ENCODE results near the gene MDM1. TPM values are rescaled to one million over a fixed set of nuclear protein-coding genes. Genes with fewer than 3 reads are reported as not detected.
A peak's percentile ranks its signal among the peaks of the same experiment; 100 is the strongest.

MDM1 gene
- polyA plus RNA-seq, 3 donors: 6.7 to 10.9 (median 10.3) TPM

- DNase-seq: no peak
- Histone ChIP-seq H3K9ac (ENCODE audit: insufficient read depth, low read length, poor library complexity, severe bottlenecking) (no peak overlapping the region), H3K4me3 (replicated peaks in 1 of 3; ENCODE audit: low read depth in 2 of 3, low read length in 3 of 3) (no peak overlapping the region), H3K27ac (ENCODE audit: low read depth in 1 of 2, low read length in 2 of 2) (no peak overlapping the region), H2AFZ (ENCODE audit: insufficient read depth, low read depth, low read length, poor library complexity, severe bottlenecking) (no peak overlapping the region), H3K36me3 (replicated peaks in 1 of 2; ENCODE audit: control insufficient read depth in 1 of 2, insufficient read depth in 2 of 2, low read length in 2 of 2) (no peaks in the 10 kb centered on the region), H3K79me2 (ENCODE audit: insufficient read depth, low read length) (no peaks in the 10 kb centered on the region), H4K20me1 (ENCODE audit: insufficient read depth, low read length) (no peaks in the 10 kb centered on the region), H3K4me1 (ENCODE audit: control insufficient read depth in 1 of 2, insufficient read depth in 2 of 2, low read length in 2 of 2) (peaks cover 19 to 22% of the 10 kb centered on the region in 2 donors), H3K4me2 (replicated peaks; ENCODE audit: extremely low read depth, low read length, poor library complexity, severe bottlenecking) (no peak overlapping the region), H3K27me3 (ENCODE audit: control insufficient read depth in 2 of 2, insufficient read depth in 2 of 2, low read length in 2 of 2) (no peaks in the 10 kb centered on the region), H3K9me3 (replicated peaks in 1 of 2; ENCODE audit: control insufficient read depth in 1 of 2, insufficient read depth in 1 of 2, low read length in 2 of 2) (no peaks in the 10 kb centered on the region)
- Mint-ChIP-seq H3K4me3 (no peak overlapping the region), H3K27ac (peak overlapping the region in 1 of 7 donors; percentile 31), H3K27me3 (ENCODE audit: low read depth in 3 of 3) (peaks cover 3 to 5% (median 4%) of the 10 kb centered on the region in 3 donors), H3K4me1 (peaks cover 28% of the 10 kb centered on the region), H3K9me3 (peaks cover 0 to 2% (median 0%) of the 10 kb centered on the region in 7 donors), H3K36me3 (no peaks in the 10 kb centered on the region)
- no CpG with 5 or more reads among the region's 1 CpG for WGBS (ENCODE audit: insufficient coverage)
- intact Hi-C loops (cut with micrococcal nuclease): no loop called here
- no peak for TF ChIP-seq CTCF (IDR thresholded peaks at IDR 0.05)
Measured at GRCh38 chr12:68263366-68263765, 68.8 kb downstream of the MDM1 start.

- no peaks in the 10 kb centered on the region for H3K36me3 Mint-ChIP-seq
- H3K27ac Mint-ChIP-seq: no peak overlapping the region
- H3K4me3 ChIP-seq (replicated peaks in 1 of 3; ENCODE audit: low read depth in 2 of 3, low read length in 3 of 3): no peak overlapping the region
- peaks cover 13% of the 10 kb centered on the region for H3K4me1 Mint-ChIP-seq
- no peaks in the 10 kb centered on the region for H3K79me2 ChIP-seq (ENCODE audit: insufficient read depth, low read length)
- H3K4me3 Mint-ChIP-seq: no peak overlapping the region
- H2AFZ ChIP-seq (ENCODE audit: insufficient read depth, low read depth, low read length, poor library complexity, severe bottlenecking): no peak overlapping the region
- no peaks in the 10 kb centered on the region for H3K36me3 ChIP-seq (replicated peaks in 1 of 2; ENCODE audit: control insufficient read depth in 1 of 2, insufficient read depth in 2 of 2, low read length in 2 of 2)
- no peak for DNase-seq
- no peaks in the 10 kb centered on the region for H4K20me1 ChIP-seq (ENCODE audit: insufficient read depth, low read length)
- no peak for TF ChIP-seq CTCF (IDR thresholded peaks at IDR 0.05)
- no peaks in the 10 kb centered on the region for H3K27me3 ChIP-seq (ENCODE audit: control insufficient read depth in 2 of 2, insufficient read depth in 2 of 2, low read length in 2 of 2)
- no peak overlapping the region for H3K9ac ChIP-seq (ENCODE audit: insufficient read depth, low read length, poor library complexity, severe bottlenecking)
- no peak overlapping the region for H3K27ac ChIP-seq (ENCODE audit: low read depth in 1 of 2, low read length in 2 of 2)
- no peaks in the 10 kb centered on the region for H3K9me3 ChIP-seq (replicated peaks in 1 of 2; ENCODE audit: control insufficient read depth in 1 of 2, insufficient read depth in 1 of 2, low read length in 2 of 2)
- no peak overlapping the region for H3K4me2 ChIP-seq (replicated peaks; ENCODE audit: extremely low read depth, low read length, poor library complexity, severe bottlenecking)
- intact Hi-C loops (cut with micrococcal nuclease): no loop called here
- H3K4me1 ChIP-seq (ENCODE audit: control insufficient read depth in 1 of 2, insufficient read depth in 2 of 2, low read length in 2 of 2): peaks cover 5 to 7% of the 10 kb centered on the region in 2 donors
- H3K27me3 Mint-ChIP-seq (ENCODE audit: low read depth in 3 of 3): peaks cover 3 to 5% (median 4%) of the 10 kb centered on the region in 3 donors
- peaks cover 0 to 2% (median 0%) of the 10 kb centered on the region in 7 donors for H3K9me3 Mint-ChIP-seq
Measured at GRCh38 chr12:68261896-68262295, 70.3 kb downstream of the MDM1 start.

Measured in CD14-positive monocyte (primary cell).